BLaER1 (cell line): ENCODE results near the gene TSPAN32.

Source experiments
- H3K27ac ChIP-seq: shearing (Covaris generic); formaldehyde crosslinking; 2 replicates; pipeline ENCODE4 v1.8.1; 2022
- H3K27me3 ChIP-seq: shearing (Covaris generic); formaldehyde crosslinking; 2 replicates; pipeline ENCODE4 v1.8.1; 2022
- H3K36me3 ChIP-seq: shearing (Covaris generic); formaldehyde crosslinking; 2 replicates; pipeline ENCODE4 v1.8.1; 2022
- H3K4me1 ChIP-seq: shearing (Covaris generic); formaldehyde crosslinking; 2 replicates; pipeline ENCODE4 v1.8.1; 2022
- H3K4me2 ChIP-seq: shearing (Covaris generic); formaldehyde crosslinking; 2 replicates; pipeline ENCODE4 v1.8.1; 2022
- H3K4me3 ChIP-seq: shearing (Covaris generic); formaldehyde crosslinking; 2 replicates; pipeline ENCODE4 v1.8.1; 2022
- H3K9ac ChIP-seq: shearing (Covaris generic); formaldehyde crosslinking; 2 replicates; pipeline ENCODE4 v1.8.1; 2022
- H3K9me3 ChIP-seq: shearing (Covaris generic); formaldehyde crosslinking; 2 replicates; pipeline ENCODE4 v1.8.1; 2022
- H4K20me1 ChIP-seq: shearing (Covaris generic); formaldehyde crosslinking; 2 replicates; pipeline ENCODE4 v1.8.1; 2022
- Cebpa-rat ChIP-seq: shearing (Covaris generic); IDR thresholded peaks from 2 replicates; pipeline ENCODE4 v1.8.1; 2022

Gene TSPAN32

DNA sequence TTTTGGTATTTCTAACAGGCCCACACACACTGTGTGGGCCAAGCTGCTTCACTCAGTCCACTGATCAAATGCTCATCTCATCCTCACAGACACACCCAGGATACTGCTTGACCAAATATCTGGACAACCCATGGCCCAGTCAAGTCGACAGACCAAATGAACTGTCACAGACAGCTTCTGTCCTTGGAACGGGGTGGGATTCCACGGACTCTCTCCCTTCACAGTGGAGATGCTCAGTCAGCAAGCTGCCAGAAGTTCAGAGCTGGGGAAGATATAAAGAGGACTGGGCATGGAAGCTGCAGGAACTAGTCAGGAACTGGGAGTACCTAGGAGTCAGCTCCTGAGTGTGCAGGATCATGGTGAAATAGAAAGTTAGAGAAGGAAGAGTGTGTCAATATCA, 40.7 kb downstream of the TSPAN32 start:
- Histone ChIP-seq H3K9me3 (peaks cover 7% of the 10 kb centered on the region; the same call in 1 of the 2 replicates), H4K20me1 (no peaks in the 10 kb centered on the region), H3K4me1 (no peaks in the 10 kb centered on the region), H3K36me3 (no peaks in the 10 kb centered on the region), H3K9ac (no peak overlapping the region), H3K27ac (no peak overlapping the region), H3K4me3 (no peak overlapping the region), H3K4me2 (no peak overlapping the region), H3K27me3 (no peaks in the 10 kb centered on the region)
- no peak for TF ChIP-seq Cebpa-rat

DNA sequence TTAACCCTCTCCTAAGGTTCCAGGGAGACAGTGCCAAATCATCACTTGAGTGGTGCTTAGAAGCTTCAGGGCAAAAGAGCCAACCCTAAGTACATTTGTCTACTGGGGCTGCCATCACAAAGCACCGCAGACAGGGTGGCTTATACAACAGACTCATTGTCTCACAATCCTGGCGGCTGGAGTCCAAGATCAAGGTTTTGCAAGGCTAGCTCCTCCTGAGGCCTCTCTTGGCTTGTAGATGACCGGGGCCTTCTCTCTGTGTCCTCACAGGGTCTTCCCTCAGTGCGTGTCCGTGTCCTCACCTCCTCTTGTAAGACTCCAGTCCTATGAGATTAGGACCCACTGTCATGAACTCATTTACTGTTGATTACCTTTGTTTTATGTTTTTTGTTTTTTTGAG, 41.2 kb downstream of the TSPAN32 start:
- no peaks in the 10 kb centered on the region for H3K4me1 ChIP-seq
- no peaks in the 10 kb centered on the region for H4K20me1 ChIP-seq
- TF ChIP-seq Cebpa-rat = no peak
- no peak overlapping the region for H3K27ac ChIP-seq
- H3K36me3 ChIP-seq = no peaks in the 10 kb centered on the region
- no peak overlapping the region for H3K4me3 ChIP-seq
- H3K9ac ChIP-seq = no peak overlapping the region
- H3K27me3 ChIP-seq = no peaks in the 10 kb centered on the region
- H3K9me3 ChIP-seq = peaks cover 11% of the 10 kb centered on the region; the same call in 1 of the 2 replicates
- H3K4me2 ChIP-seq = no peak overlapping the region

DNA sequence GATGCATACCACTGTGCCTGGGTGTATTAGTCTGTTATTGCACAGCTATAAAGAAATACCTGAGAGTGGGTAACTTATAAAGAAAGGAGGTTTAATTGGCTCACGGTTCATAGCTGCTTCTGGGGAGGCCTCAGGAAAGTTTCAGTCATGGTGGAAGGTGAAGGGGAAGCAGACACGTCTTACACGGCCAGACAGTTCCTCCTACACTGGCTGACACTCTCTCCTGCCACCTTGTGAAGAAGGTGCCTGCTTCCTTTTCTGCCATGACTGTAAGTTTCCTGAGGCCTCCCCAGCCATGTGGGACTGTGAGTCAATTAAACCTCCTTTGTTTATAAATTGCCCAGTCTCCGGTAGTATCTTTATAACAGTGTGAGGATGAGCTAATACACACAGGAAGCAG, 41.7 kb downstream of the TSPAN32 start:
- no peak for TF ChIP-seq Cebpa-rat
- Histone ChIP-seq H3K9me3 (peaks cover 16% of the 10 kb centered on the region; the same call in 1 of the 2 replicates), H4K20me1 (no peaks in the 10 kb centered on the region), H3K27ac (no peak overlapping the region), H3K27me3 (no peaks in the 10 kb centered on the region), H3K4me3 (no peak overlapping the region), H3K36me3 (no peaks in the 10 kb centered on the region), H3K4me2 (no peak overlapping the region), H3K4me1 (no peaks in the 10 kb centered on the region), H3K9ac (no peak overlapping the region)

DNA sequence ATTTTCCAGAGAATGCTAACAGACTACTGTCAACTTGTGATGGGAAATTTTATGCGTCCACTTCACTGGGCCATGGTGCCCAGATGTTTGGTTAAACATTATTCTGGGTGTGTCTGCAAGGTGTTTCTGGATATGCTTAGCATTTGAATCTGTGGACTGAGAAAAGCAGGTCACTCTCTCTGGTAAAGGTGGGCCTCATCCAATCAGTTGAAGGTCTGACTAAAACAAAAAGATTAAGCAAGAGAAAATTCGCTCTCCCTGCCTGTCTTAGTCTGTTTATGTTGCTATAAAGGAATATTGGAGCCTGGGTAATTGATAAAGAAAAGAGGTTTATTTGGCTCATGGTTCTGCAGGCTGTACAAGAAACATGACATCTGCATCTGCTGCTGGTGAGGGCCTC, 43.2 kb downstream of the TSPAN32 start:
- Histone ChIP-seq H3K4me2 (no peak overlapping the region), H3K9ac (no peak overlapping the region), H3K27ac (no peak overlapping the region), H3K9me3 (peaks cover 31% of the 10 kb centered on the region), H3K27me3 (no peaks in the 10 kb centered on the region), H3K36me3 (no peaks in the 10 kb centered on the region), H3K4me1 (no peaks in the 10 kb centered on the region), H4K20me1 (no peaks in the 10 kb centered on the region), H3K4me3 (no peak overlapping the region)
- no peak for TF ChIP-seq Cebpa-rat

DNA sequence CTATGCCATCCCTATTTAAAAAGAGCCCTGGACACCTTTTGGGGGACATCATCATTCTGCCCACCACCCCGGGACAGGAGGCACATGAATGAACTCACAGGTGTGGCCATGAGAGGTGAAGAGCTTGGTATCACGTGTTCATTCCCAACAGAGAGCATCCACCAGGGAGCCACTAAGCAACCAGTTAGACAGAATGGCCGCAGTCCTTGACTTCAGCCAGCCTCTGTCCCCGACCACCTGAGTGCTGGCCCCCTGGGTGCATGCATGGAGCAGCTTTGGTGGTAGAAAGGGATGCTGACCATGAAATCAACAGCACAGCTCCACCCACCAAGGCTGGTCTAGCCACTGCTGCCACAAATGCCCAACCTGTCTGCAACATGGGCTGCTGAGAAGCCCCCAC, 44.2 kb downstream of the TSPAN32 start:
- Histone ChIP-seq H3K27me3 (no peaks in the 10 kb centered on the region), H3K9ac (no peak overlapping the region), H3K27ac (no peak overlapping the region), H3K4me2 (no peak overlapping the region), H3K4me1 (no peaks in the 10 kb centered on the region), H3K4me3 (no peak overlapping the region), H3K36me3 (no peaks in the 10 kb centered on the region), H3K9me3 (peaks cover 38% of the 10 kb centered on the region), H4K20me1 (no peaks in the 10 kb centered on the region)
- no peak for TF ChIP-seq Cebpa-rat

DNA sequence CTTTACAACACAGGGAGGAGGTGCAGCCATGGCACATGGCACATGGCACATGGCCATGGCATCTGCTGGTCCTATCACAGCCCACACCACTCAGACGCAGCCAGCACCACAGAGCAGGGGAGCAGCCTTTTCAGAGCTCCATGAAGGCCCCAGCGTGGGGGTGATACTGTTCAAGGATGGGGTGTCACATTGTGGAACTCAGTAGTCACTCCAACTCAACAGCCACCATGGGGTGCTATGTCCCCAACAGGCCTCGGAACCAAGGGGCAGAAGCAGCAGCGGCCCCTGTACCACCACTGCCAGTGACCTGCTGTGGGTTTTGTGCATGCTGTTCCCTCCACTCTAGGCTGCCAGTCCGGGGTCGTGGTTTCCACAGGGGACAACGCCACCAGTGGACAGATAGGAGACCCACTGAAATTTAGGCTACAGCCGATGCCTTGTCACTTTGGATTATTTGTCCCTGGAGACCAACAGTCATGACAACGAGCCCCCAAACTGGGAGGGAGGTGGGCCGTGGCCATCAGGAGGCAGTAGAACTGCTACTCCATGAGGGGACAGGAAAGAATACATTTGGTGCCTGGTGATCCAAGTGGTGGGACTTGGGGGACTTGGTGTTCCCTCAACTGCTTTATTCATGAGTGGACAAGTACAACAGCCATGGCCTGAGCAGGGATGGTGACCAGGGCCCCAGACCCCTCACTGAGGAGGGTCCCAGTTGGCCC, 44.9 kb downstream of the TSPAN32 start:
- Histone ChIP-seq H3K9ac (no peak overlapping the region), H3K36me3 (no peaks in the 10 kb centered on the region), H3K4me3 (no peak overlapping the region), H4K20me1 (no peaks in the 10 kb centered on the region), H3K4me1 (no peaks in the 10 kb centered on the region), H3K27ac (no peak overlapping the region), H3K27me3 (no peaks in the 10 kb centered on the region), H3K9me3 (peaks cover 38% of the 10 kb centered on the region), H3K4me2 (no peak overlapping the region)
- no peak for TF ChIP-seq Cebpa-rat

DNA sequence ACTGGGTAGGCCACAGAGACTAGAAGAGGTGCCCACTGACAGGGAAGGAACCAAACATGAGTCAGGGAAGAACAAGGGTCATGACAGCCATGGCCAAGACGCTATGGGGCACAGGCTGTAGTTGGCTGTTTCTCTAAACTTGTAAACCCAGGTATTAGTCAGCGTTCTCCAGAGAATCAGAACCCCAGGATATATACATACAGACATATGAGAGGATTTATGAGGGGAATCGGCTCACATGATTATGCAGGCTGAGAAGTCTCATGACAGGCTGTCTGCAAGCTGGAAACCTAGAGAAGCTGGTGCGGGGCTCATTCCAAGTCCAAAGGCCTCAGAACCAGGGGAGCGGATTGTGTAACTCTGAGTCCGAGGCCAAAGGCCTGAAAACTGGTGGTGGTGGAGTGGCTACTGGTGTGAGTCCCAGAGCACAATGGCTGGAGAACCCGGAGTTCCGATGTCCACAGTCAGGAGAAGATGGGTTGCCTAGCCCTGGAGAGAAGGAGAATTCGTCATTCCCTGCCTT, 45.6 kb downstream of the TSPAN32 start:
- Histone ChIP-seq H3K27ac (no peak overlapping the region), H3K4me2 (no peak overlapping the region), H4K20me1 (no peaks in the 10 kb centered on the region), H3K9ac (no peak overlapping the region), H3K36me3 (no peaks in the 10 kb centered on the region), H3K27me3 (no peaks in the 10 kb centered on the region), H3K4me1 (no peaks in the 10 kb centered on the region), H3K9me3 (peaks cover 38% of the 10 kb centered on the region), H3K4me3 (no peak overlapping the region)
- no peak for TF ChIP-seq Cebpa-rat

DNA sequence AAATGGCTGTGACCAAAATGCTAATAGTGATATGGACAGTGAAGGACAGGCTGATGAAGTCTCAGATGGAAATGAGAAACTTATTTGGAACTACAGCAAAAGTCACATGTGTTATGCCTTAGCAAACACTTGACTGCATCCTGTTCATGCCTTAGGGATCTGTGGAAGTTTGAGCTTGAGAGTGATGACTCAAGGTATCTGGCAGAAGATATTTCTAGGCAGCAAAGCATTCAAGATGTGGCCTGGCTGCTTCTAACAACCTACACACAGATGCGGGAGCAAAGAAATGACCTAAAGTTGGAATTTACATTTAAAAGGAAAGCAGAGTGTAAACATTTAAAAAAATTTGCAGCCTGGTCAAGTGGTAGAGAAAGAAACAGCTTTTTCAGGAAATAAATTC, 47.2 kb downstream of the TSPAN32 start:
- Histone ChIP-seq H3K9me3 (peaks cover 38% of the 10 kb centered on the region), H3K27me3 (no peaks in the 10 kb centered on the region)
- no peak for TF ChIP-seq Cebpa-rat

DNA sequence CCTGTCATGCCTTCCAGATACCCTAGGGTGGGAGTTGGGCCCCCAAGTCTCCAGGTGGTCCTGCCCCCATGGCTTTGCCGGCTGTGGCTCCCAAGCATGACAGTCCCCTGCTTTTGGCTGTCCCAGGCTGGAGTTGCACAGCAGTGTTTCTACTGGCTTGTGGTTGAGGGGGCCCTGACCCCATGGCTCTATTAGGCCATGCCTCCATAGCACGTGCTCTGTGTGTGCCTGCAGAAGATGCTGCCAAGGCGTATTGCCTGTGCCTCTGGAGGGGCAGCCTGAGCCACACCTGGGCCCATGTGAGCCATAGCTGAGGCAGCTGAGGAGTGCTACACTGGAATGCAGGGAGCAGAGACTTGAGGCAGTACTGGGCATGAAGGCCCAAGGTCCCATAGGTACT, 49.9 kb downstream of the TSPAN32 start:
- Histone ChIP-seq H3K4me2 (no peak overlapping the region), H3K4me3 (no peak overlapping the region), H3K27ac (no peak overlapping the region), H3K27me3 (no peaks in the 10 kb centered on the region), H4K20me1 (no peaks in the 10 kb centered on the region), H3K4me1 (no peaks in the 10 kb centered on the region), H3K36me3 (no peaks in the 10 kb centered on the region), H3K9me3 (peaks cover 38% of the 10 kb centered on the region), H3K9ac (no peak overlapping the region)
- TF ChIP-seq Cebpa-rat = no peak

More for the DNA sequence above, 47.2 kb downstream of the TSPAN32 start:
- Histone ChIP-seq H3K9ac (no peak overlapping the region), H4K20me1 (no peaks in the 10 kb centered on the region), H3K4me3 (no peak overlapping the region), H3K36me3 (no peaks in the 10 kb centered on the region), H3K4me2 (no peak overlapping the region), H3K27ac (no peak overlapping the region), H3K4me1 (no peaks in the 10 kb centered on the region)

DNA sequence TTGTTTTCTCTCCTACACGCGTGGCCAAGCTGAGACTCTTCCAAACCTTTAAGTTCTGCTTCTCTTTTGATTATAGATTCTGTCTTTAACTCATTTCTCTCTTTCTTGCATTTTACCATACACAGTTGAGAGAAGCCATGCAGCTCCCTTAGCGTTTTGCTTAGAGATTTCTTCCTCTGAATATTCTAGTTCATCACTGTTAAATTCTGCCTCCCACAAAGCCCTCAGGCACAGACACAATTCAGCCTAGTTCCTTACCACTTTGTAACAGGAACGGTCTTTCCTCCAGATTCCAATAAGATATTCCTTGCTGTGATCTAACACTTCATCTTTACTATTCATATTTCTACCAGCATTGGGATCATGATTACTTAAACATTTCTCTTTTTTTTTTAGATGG, 50.6 kb downstream of the TSPAN32 start:
- no peak for TF ChIP-seq Cebpa-rat
- H3K9me3 ChIP-seq = peaks cover 32% of the 10 kb centered on the region

More for the DNA sequence above, 50.6 kb downstream of the TSPAN32 start:
- no peak overlapping the region for H3K4me2 ChIP-seq
- no peaks in the 10 kb centered on the region for H3K36me3 ChIP-seq
- H3K27me3 ChIP-seq = no peaks in the 10 kb centered on the region
- no peak overlapping the region for H3K4me3 ChIP-seq
- no peak overlapping the region for H3K27ac ChIP-seq
- H3K4me1 ChIP-seq = no peaks in the 10 kb centered on the region
- no peak overlapping the region for H3K9ac ChIP-seq
- H4K20me1 ChIP-seq = no peaks in the 10 kb centered on the region
